Glutamatergic neuron (in vitro differentiated cells): Measurements from ENCODE around the gene RPUSD4. TPM values are rescaled to one million over a fixed set of nuclear protein-coding genes. Genes with fewer than 3 reads are reported as not detected.
A peak's percentile ranks its signal among the peaks of the same experiment; 100 is the strongest.
"Not testable (repeated sequence)": the region's sequence is repeated elsewhere in the genome, so short reads cannot be mapped to it uniquely, and the experiment has no call there.

ENCODE experiments used
- DNase-seq: peaks from one replicate; pipeline ENCODE4 v3.0.0; 2022
- H3K27ac Mint-ChIP-seq: one replicate; pipeline ENCODE4 v1.8.0; 2020; ENCODE audit warnings: mild to moderate bottlenecking, mixed read lengths, inconsistent platforms; ENCODE audit not compliant: unreplicated experiment
- H3K27me3 Mint-ChIP-seq: one replicate; pipeline ENCODE4 v1.8.0; 2020; ENCODE audit warnings: mild to moderate bottlenecking, moderate library complexity, mixed read lengths, inconsistent platforms; ENCODE audit not compliant: unreplicated experiment
- H3K36me3 Mint-ChIP-seq: one replicate; pipeline ENCODE4 v1.8.0; 2020; ENCODE audit warnings: mild to moderate bottlenecking, mixed read lengths, inconsistent platforms; ENCODE audit not compliant: unreplicated experiment
- H3K4me1 Mint-ChIP-seq: one replicate; pipeline ENCODE4 v1.8.0; 2020; ENCODE audit warnings: mild to moderate bottlenecking, low read depth, mixed read lengths, inconsistent platforms; ENCODE audit not compliant: unreplicated experiment
- H3K4me3 Mint-ChIP-seq: one replicate; pipeline ENCODE4 v1.8.0; 2020; ENCODE audit warnings: mild to moderate bottlenecking, mixed read lengths, inconsistent platforms; ENCODE audit not compliant: unreplicated experiment
- H3K9me3 Mint-ChIP-seq: one replicate; pipeline ENCODE4 v1.8.0; 2020; ENCODE audit warnings: mild to moderate bottlenecking, moderate library complexity, mixed read lengths, inconsistent platforms; ENCODE audit not compliant: unreplicated experiment
- CTCF ChIP-seq: fragments of 200-600 bp; sonication (generic); IDR thresholded peaks from one replicate; pipeline ENCODE4 v1.5.0; 2021; ENCODE audit not compliant: partially characterized antibody, unreplicated experiment
- long read RNA-seq: library from polyadenylated mRNA; unstranded; transcript quantifications from one replicate; pipeline ENCODE4 v2.0.0, GENCODE V29; 2020; ENCODE audit not compliant: unreplicated experiment
- total RNA-seq: library from RNA; stranded (reverse); fragmentation: NEBNext Ultra II Directional; extraction: Animal tissue kit (Norgen Biotek cat#: 25700); gene quantifications from one replicate; pipeline ENCODE4 v1.2.1, GENCODE V29; 2021; ENCODE audit not compliant: unreplicated experiment

The RPUSD4 gene
- 41.8 TPM for total RNA-seq
- long read RNA-seq, transcript RPUSD4-201 (7 exons, 2,512 nt): major isoform, 46 of 50 reads
- long read RNA-seq, partial matches to known transcripts: 0 of 50 reads
- long read RNA-seq, other reads (novel, unspliced or antisense): 2 of 50 reads

GRCh38 chr11:126211236-126212088 is at the start of gene RPUSD4, which contains the start of gene FAM118B:
Gene RPUSD4, minus strand, starts transcription at chr11:126211650. Its CDS starts 12 bp downstream, at chr11:126211638.
Gene FAM118B, plus strand, starts transcription at chr11:126211782. Its CDS starts 23,220 bp downstream, at chr11:126235002.
- TF ChIP-seq CTCF: no peak
- H3K36me3 Mint-ChIP-seq: no peaks in the 10 kb centered on the region
- H3K27me3 Mint-ChIP-seq: peaks cover 9% of the 10 kb centered on the region
- peak within 1 kb of the TSS; percentile 99 for H3K4me3 Mint-ChIP-seq
- peaks cover 13% of the 10 kb centered on the region for H3K9me3 Mint-ChIP-seq
- peak; percentile 99 for DNase-seq
- H3K4me1 Mint-ChIP-seq: peaks cover 9% of the 10 kb centered on the region
- H3K27ac Mint-ChIP-seq: peak within 1 kb of the TSS; percentile 97

DNA sequence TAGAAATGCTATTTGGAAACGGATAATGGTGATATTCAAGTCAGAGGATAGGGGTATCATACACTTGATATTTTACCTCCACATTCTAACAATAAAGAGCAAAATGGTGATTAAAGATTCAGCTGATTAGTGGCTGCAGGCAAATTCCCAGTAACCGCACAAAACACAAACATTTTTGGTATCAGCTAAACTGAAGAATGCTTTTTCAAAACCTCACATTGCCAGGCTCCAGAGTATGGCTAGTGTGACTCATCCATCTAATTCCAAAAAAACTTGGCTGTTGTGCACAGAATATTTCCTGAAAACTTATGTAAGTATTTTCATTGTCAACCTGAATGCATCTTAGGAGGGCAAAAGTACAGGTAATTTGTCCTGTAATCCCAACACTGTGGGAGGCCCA is 46.3 kb upstream of the RPUSD4 start:
- DNase-seq: no peak
- Mint-ChIP-seq H3K4me3 (no peak overlapping the region), H3K4me1 (no peaks in the 10 kb centered on the region), H3K9me3 (no peaks in the 10 kb centered on the region), H3K27ac (no peak overlapping the region), H3K36me3 (no peaks in the 10 kb centered on the region), H3K27me3 (peaks cover 1% of the 10 kb centered on the region)
- no peak for TF ChIP-seq CTCF

- Mint-ChIP-seq H3K9me3 (no peaks in the 10 kb centered on the region), H3K4me1 (no peaks in the 10 kb centered on the region), H3K27me3 (peaks cover 1% of the 10 kb centered on the region), H3K27ac (no peak overlapping the region), H3K36me3 (no peaks in the 10 kb centered on the region), H3K4me3 (no peak overlapping the region)
- no peak for DNase-seq
- no peak for TF ChIP-seq CTCF
These were observed 45.7 kb upstream of the RPUSD4 start for GRCh38 chr11:126257144-126257543.

DNA sequence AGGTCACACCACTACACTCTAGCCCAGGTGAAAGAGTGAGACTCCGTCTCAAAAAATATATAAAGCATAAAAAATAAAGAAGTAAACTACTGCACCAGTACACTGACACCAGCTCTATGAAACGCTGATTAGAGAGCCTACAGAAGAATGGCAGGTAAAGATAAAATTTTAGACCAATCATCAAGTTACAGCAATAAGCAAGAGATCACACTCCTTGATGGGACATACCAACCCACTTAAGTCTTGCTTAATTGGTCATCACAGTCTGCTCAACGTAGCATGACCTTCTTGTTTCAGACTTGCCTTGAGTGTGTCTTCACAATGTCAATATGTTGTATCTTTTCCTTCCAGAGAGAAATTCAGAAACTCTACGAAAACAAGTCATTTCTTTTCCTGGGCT is 44.8 kb upstream of the RPUSD4 start:
- Mint-ChIP-seq H3K27me3 (peaks cover 1% of the 10 kb centered on the region), H3K9me3 (no peaks in the 10 kb centered on the region), H3K36me3 (no peaks in the 10 kb centered on the region), H3K27ac (no peak overlapping the region), H3K4me3 (no peak overlapping the region), H3K4me1 (no peaks in the 10 kb centered on the region)
- TF ChIP-seq CTCF: no peak
- DNase-seq: no peak

DNA sequence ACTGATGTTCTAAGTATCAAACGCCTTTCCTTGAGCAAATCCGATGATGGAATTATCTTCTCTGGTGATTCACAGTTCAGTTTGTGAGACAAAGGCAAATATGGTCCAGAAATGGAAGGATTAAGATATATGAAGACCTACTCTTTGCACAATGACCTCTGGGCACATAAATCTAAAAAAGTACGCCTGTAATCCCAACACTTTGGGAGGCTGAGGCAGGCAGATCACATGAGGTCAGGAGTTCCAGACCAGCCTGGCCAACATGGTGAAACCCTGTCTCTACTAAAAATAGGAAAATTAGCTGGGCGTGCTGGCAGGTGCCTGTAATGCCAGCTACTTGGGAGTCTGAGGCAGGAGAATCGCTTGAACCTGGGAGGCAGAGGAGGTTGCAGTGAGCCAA is 44.1 kb upstream of the RPUSD4 start:
- not testable (repeated sequence) for H3K27me3 Mint-ChIP-seq, H3K27ac Mint-ChIP-seq, H3K9me3 Mint-ChIP-seq, H3K4me1 Mint-ChIP-seq, H3K36me3 Mint-ChIP-seq, H3K4me3 Mint-ChIP-seq, DNase-seq
